T-helper 9 cell (primary cell): Measurements from ENCODE around the gene VAT1.

Experiments used
- DNase-seq: peaks from one replicate; pipeline ENCODE4 v3.0.0-alpha.2; 2020

VAT1 gene

GRCh38 chr17:43027091-43028032 is 5.2 kb upstream of the VAT1 start:
- no peak for DNase-seq

GRCh38 chr17:43026595-43026994 is 4.4 kb upstream of the VAT1 start:
- no peak for DNase-seq

- DNase-seq: no peak
Observed at GRCh38 chr17:43025766-43026537, 3.8 kb upstream of the VAT1 start.

- no peak for DNase-seq
Observed at GRCh38 chr17:43025290-43025657, 3.1 kb upstream of the VAT1 start.

GRCh38 chr17:43024407-43025289 is 2.5 kb upstream of the VAT1 start, which contains the start of gene RND2:
Gene RND2 (plus strand): TSS chr17:43025231. CDS start chr17:43025348, 117 bp downstream.
- DNase-seq: peak; percentile 73

- DNase-seq: peak; percentile 27
Observed at GRCh38 chr17:43020789-43021740, 1.1 kb downstream of the VAT1 start.

- DNase-seq: no peak
Observed at GRCh38 chr17:43020030-43020621, 2.1 kb downstream of the VAT1 start.

- DNase-seq: no peak
Observed at GRCh38 chr17:43019418-43019817, 2.8 kb downstream of the VAT1 start.

- DNase-seq: no peak
Observed at GRCh38 chr17:43018932-43019331, 3.3 kb downstream of the VAT1 start.

GRCh38 chr17:43018008-43018853 is 4.0 kb downstream of the VAT1 start:
- peak; percentile 31 for DNase-seq

- no peak for DNase-seq
Observed at GRCh38 chr17:43016216-43016615, 6.0 kb downstream of the VAT1 start.

GRCh38 chr17:43015579-43015978 is 6.6 kb downstream of the VAT1 start:
- no peak for DNase-seq

GRCh38 chr17:43014649-43015542 is 7.3 kb downstream of the VAT1 start:
- DNase-seq: no peak

GRCh38 chr17:43014020-43014648 is 8.1 kb downstream of the VAT1 start:
- DNase-seq: no peak

GRCh38 chr17:43013296-43013695 is 8.9 kb downstream of the VAT1 start:
- DNase-seq: no peak

- no peak for DNase-seq
Observed at GRCh38 chr17:43011728-43012472, 10.3 kb downstream of the VAT1 start.

GRCh38 chr17:43010667-43011308 is 11.4 kb downstream of the VAT1 start:
- DNase-seq: no peak
